DLD1 (cell line): ENCODE results near the gene ZSCAN20.

Experiments used
- in situ Hi-C: cut with HindIII; loops from 2 replicates; pipeline ENCODE4 v1.10.0; 2017; ENCODE audit warnings: low sequenced_read_pairs

ZSCAN20 gene

DNA sequence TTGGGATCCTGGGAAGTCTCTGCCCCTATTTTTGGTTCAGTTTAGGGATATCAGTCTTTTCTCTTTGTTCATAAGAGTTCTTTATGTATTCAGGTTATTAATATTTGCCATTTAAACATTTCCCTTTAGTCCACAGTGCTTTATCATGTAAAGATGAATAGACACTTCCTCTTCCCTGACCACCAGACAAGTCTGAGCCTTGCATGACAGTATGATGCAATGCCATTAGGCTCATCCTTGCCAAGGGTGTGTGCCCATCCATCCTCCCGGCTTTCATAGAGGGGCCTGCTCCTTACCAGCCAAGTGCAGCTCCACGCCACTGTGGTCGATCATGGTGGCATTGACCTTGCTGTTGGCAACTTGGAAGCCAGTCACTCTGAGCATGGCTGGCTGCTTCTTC is 52.1 kb downstream of the ZSCAN20 start:
- in situ Hi-C loops = no loop called here

GRCh38 chr1:33527934-33528333 is 55.5 kb downstream of the ZSCAN20 start:
- in situ Hi-C loops = no loop called here

DNA sequence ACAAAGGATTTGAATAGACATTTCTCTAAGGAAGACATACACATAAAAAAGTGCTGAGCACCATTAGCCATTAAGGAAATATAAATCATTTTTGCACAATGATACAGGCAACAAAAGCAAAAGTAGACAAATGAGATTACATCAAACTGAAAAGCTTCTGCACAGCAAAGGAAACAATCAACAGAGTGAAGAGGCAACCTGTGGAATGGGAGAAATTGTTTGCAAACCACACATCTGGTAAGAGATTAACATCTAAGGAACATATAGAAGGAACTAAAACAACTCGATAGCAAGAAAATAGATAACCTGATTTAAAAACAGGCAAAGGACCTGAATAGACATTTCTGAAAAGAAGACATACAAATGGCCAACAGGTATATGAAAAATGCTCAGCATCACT is 57.5 kb downstream of the ZSCAN20 start:
- in situ Hi-C loops = no loop called here

- in situ Hi-C loops = no loop called here
Measured at GRCh38 chr1:33532250-33532649, 59.8 kb downstream of the ZSCAN20 start.

- in situ Hi-C loops = no loop called here
Measured at GRCh38 chr1:33532936-33533335, 60.5 kb downstream of the ZSCAN20 start.

GRCh38 chr1:33535334-33535733 is 62.9 kb downstream of the ZSCAN20 start:
- in situ Hi-C loops = no loop called here

DNA sequence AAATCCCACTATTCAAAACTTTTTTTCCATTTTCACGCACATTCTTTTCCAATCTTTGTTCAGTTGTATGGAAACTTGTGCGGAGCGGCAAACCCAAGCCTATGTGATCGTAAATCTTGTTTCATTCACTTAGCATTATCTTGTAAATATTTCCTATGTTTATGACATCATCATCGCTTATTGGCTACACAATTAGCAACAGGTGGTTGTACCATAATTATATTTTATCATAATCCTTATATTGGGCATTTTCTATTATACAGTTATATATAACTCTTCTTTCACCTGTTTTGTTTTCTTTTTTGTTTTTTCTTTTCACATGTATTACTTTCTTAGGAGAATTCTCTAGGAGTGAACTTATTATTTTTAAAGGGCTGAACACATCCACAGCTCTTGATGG is 65.4 kb downstream of the ZSCAN20 start:
- in situ Hi-C loops = no loop called here

GRCh38 chr1:33541966-33542365 is 69.5 kb downstream of the ZSCAN20 start:
- in situ Hi-C loops = no loop called here
